Body of pancreas (tissue), 4 donors: ENCODE data around the gene ALDH9A1. TPM values are rescaled to one million over a fixed set of nuclear protein-coding genes. Genes with fewer than 3 reads are reported as not detected.

Experiments used
- ATAC-seq: fragments of 150-250 bp; one replicate; pipeline ENCODE4 v1.9.1; 2016
- DNase-seq, 4 donors: peaks; one replicate each; pipeline ENCODE4 v3.0.0-alpha.2; 2019
- H3K27ac ChIP-seq, 4 donors: fragments of 200-600 bp; sonication (generic); 1 replicate in 3 of 4; 2 replicates in 1 of 4; pipeline versions ENCODE4 v1.5.1 to v1.6.1; 2016 to 2019; ENCODE audit warnings: mild to moderate bottlenecking in 1 of 4, mixed read lengths in 1 of 4, moderate library complexity in 1 of 4
- H3K27me3 ChIP-seq, 2 donors: fragments of 200-600 bp; sonication (generic); one replicate each; pipeline ENCODE4 v1.6.0; 2016; ENCODE audit warnings: mild to moderate bottlenecking in 1 of 2
- H3K36me3 ChIP-seq, 2 donors: fragments of 200-600 bp; sonication (generic); replicated peaks in 1 of 2; 2 replicates each; pipeline ENCODE4 v1.5.1; 2016; ENCODE audit warnings: low read depth in 2 of 2; ENCODE audit not compliant: insufficient read depth in 1 of 2
- H3K4me1 ChIP-seq: fragments of 200-600 bp; sonication (generic); one replicate; pipeline ENCODE4 v1.6.0; 2016
- H3K4me3 ChIP-seq, 2 donors: fragments of 200-600 bp; sonication (generic); 1 replicate in 1 of 2; 2 replicates in 1 of 2; pipeline ENCODE4 v1.5.1; 2016 to 2019
- H3K9me3 ChIP-seq, 3 donors: fragments of 200-600 bp; sonication (generic); 1 replicate in 2 of 3; 2 replicates in 1 of 3; pipeline ENCODE4 v1.5.1; 2016
- CTCF ChIP-seq, 7 experiments: fragments of 450-650 bp in 4 of 7; fragments of 200-600 bp in 3 of 7; sonication (generic) in 3 of 7; IDR thresholded peaks; one replicate each; pipeline ENCODE4 v1.5.1; 2016 to 2019; ENCODE audit warnings: antibody characterized with exemption in 7 of 7
- POLR2A ChIP-seq, 3 donors: fragments of 450-650 bp; IDR thresholded peaks; one replicate each; pipeline ENCODE4 v1.6.1; 2016; ENCODE audit warnings: antibody characterized with exemption in 3 of 3, mild to moderate bottlenecking in 2 of 3
- WGBS, 2 donors: methylation state at CpG; one replicate each; pipeline ENCODE4 v1.1.5; 2017; 5-methylcytosine and 5-hydroxymethylcytosine counted together
- intact Hi-C: fragments of 100-400 bp; cut with DNase I; formaldehyde crosslinking; loops from one replicate; pipeline ENCODE4 v1.15.1; 2023
- total RNA-seq, 2 donors: library from RNA; depleted of rRNA; stranded (reverse); fragments of >200 nt; gene quantifications; one replicate each; pipeline ENCODE4 v1.1.0, GENCODE V29; 2016

ALDH9A1 gene
- total RNA-seq, 2 donors from 2014 or later = 20.8 to 30.1 TPM

- Histone ChIP-seq H3K9me3 (no peaks in the 10 kb centered on the region), H3K36me3 (no peaks in the 10 kb centered on the region), H3K4me1 (peaks cover 54% of the 10 kb centered on the region), H3K27ac (peak overlapping the region; percentile 8 to 66 (median 38)), H3K4me3 (no peak overlapping the region), H3K27me3 (no peaks in the 10 kb centered on the region)
- DNase-seq = peak in 1 of 4 donors; percentile 26
- intact Hi-C loops = no loop called here
- TF ChIP-seq CTCF (IDR thresholded peaks at IDR 0.05) (no peak), POLR2A (IDR thresholded peaks at IDR 0.05) (no peak)
- peak; percentile 76 for ATAC-seq
- 15 to 23% methylated on average over 1 of the region's 1 CpG for WGBS, 2 donors
Observed at GRCh38 chr1:165637427-165637826, 60.9 kb downstream of the ALDH9A1 start.

GRCh38 chr1:165635823-165636222 lies 62.5 kb downstream of the ALDH9A1 start:
- TF ChIP-seq POLR2A (IDR thresholded peaks at IDR 0.05) = no peak
- intact Hi-C loops = no loop called here
- H3K27me3 ChIP-seq = no peaks in the 10 kb centered on the region
- ATAC-seq (no peak), DNase-seq (no peak)
- H3K36me3 ChIP-seq = no peaks in the 10 kb centered on the region
- WGBS, 2 donors = 71 to 84% methylated on average over 2 of the region's 2 CpGs
- no peaks in the 10 kb centered on the region for H3K9me3 ChIP-seq
- H3K4me1 ChIP-seq = peaks cover 53% of the 10 kb centered on the region
- no peak overlapping the region for H3K27ac ChIP-seq
- no peak overlapping the region for H3K4me3 ChIP-seq

GRCh38 chr1:165635329-165635728 lies 63.0 kb downstream of the ALDH9A1 start:
- Histone ChIP-seq H3K4me3 (no peak overlapping the region), H3K27ac (no peak overlapping the region), H3K27me3 (no peaks in the 10 kb centered on the region), H3K36me3 (no peaks in the 10 kb centered on the region), H3K4me1 (peaks cover 53% of the 10 kb centered on the region), H3K9me3 (no peaks in the 10 kb centered on the region)
- no peak for TF ChIP-seq CTCF (IDR thresholded peaks at IDR 0.05)
- no peak for TF ChIP-seq POLR2A (IDR thresholded peaks at IDR 0.05)
- WGBS, 2 donors = 47 to 57% methylated on average over 2 of the region's 2 CpGs
- no peak for ATAC-seq
- no peak for DNase-seq
- intact Hi-C loops = no loop called here

- intact Hi-C loops = no loop called here
- ATAC-seq (no peak), DNase-seq (no peak)
- peaks cover 58% of the 10 kb centered on the region for H3K4me1 ChIP-seq
- WGBS, 2 donors = 60 to 61% methylated on average over 6 of the region's 6 CpGs
- TF ChIP-seq POLR2A (IDR thresholded peaks at IDR 0.05) (no peak), CTCF (IDR thresholded peaks at IDR 0.05) (no peak)
- no peaks in the 10 kb centered on the region for H3K36me3 ChIP-seq
- no peak overlapping the region for H3K27ac ChIP-seq
- no peaks in the 10 kb centered on the region for H3K9me3 ChIP-seq
- H3K4me3 ChIP-seq = no peak overlapping the region
- H3K27me3 ChIP-seq = no peaks in the 10 kb centered on the region
Observed at GRCh38 chr1:165634154-165634921, 64.0 kb downstream of the ALDH9A1 start.

- Histone ChIP-seq H3K4me1 (peaks cover 58% of the 10 kb centered on the region), H3K27ac (no peak overlapping the region), H3K9me3 (no peaks in the 10 kb centered on the region), H3K4me3 (no peak overlapping the region), H3K27me3 (no peaks in the 10 kb centered on the region), H3K36me3 (no peaks in the 10 kb centered on the region)
- ATAC-seq (no peak), DNase-seq (no peak)
- TF ChIP-seq POLR2A (IDR thresholded peaks at IDR 0.05) (no peak), CTCF (IDR thresholded peaks at IDR 0.05) (no peak)
- intact Hi-C loops = no loop called here
- WGBS, 2 donors = 41 to 43% methylated on average over 3 of the region's 3 CpGs
Observed at GRCh38 chr1:165633614-165634013, 64.7 kb downstream of the ALDH9A1 start.
